ENCODE measurements around the gene FOXA1.

FOXA1 gene

DNA sequence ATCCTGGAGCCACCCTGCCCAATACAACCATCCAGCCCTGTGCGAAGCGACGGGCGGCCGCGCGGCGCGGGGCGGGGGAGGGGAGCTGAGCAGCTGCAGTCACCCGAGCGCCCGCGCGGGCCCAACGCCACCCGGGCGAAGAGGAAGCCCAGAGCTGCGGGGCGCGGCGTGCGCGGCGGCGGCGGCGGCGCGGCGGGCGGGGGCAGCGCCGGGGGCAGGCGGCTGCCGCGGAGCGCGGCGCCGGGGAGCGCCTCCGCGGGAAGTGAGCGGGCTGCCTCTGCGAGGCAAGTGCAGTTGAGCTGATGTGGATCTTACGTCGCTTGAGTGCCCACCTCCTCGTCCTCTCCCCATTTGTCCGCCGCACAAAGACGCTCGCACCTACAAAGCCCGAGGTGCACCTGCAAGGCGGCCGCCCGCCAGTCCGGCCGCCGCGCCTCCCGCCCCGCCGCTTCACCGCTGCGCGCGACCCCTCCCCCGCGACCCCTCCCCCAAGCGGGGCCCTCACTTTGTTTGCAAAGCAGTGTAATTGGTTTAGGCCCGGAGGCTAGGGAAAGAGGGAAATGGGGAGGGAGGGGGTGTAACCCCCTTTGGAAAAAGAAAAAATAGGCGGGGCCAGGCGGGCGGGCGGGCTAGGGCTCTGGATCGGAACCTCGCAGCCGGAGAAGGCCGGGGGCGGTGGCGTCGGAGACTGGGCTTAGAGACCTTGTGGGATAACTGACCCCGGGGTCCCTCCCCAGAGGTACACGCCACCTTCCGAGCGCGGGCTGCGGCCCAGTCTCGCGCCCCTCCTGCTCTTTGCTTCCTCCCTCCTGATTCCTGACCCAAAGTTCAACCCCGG is at the start of gene FOXA1, which contains the start of gene TTC6:
Gene FOXA1, minus strand, starts transcription at position 279 of the 838 bp plus-strand sequence. Its CDS starts 277 bp downstream, at position 2.
Gene TTC6, plus strand, starts transcription at position 659 of the 838 bp plus-strand sequence. CDS start 26,436 bp downstream, outside the sequence.
- DNase-seq = peak; percentile 67

- DNase-seq = no peak
These were observed 48.7 kb upstream of the FOXA1 start for GRCh38 chr14:37643701-37644100.

GRCh38 chr14:37642125-37642524 is 47.1 kb upstream of the FOXA1 start:
- DNase-seq = no peak

- DNase-seq = no peak
These were observed 46.1 kb upstream of the FOXA1 start for GRCh38 chr14:37641117-37641516.

- no peak for DNase-seq
These were observed 43.5 kb upstream of the FOXA1 start for GRCh38 chr14:37638599-37638998.

DNA sequence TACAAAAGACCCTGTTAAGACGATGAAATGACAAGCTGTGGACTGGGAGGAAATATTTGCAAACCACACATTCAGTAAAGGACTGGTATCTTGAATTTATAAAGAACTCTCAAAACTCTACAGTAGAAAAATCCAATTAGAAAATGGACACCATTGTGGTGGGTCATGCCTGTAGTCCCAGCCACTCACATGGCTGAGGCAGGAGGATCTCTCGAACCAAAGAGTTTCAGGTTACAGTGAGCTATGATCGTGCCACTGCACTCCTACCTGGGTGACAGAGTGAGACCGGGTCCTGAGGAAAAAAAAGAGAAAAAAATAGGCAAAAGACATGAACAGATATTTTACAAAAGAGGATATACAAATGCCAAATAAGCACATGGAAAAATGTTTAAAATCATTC is 42.3 kb upstream of the FOXA1 start:
- DNase-seq = no peak

DNA sequence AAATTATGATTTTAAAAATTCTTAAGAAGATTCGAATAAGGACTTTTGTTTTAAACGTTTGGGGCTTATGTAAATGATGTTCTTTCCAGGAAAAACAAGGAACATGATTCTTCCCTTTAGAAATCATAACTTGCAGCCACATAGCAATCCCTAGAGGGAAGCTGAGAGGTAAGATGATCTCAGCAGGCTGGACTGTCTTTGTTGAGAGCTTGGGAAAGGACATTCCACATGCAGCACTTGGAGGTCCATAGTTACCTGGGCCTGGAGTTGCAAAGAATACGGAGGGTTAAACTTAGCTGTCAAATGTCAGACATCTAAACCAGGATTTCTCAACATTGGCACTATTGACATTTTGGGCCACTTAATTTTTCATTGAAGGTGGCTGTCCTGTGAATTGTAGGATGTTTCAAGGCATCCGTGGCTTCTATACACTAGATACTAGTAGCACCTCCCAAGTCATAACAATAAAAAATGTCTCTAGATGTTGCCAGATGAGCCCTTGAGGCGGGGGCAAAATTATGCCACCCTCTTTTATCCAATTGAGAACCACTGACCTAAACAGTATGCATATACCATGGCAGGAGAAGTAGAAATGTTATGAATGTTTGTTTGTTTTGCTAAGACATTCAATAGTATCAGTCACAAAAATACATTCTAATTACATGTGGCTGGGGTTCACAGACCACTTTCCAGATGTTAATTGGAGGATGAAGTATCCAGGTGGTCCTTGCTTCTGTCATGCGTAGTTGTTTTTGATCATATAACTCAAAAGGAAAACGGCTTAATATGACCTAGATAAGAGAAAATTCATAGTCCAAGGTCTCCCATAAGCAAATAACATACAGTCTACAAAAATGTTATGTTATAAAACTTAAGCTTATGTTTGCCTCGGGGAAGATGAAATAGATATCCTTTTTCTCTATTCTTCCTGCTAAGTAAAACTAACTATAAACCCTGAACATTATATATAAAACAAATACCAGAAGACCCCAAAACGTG is 30.8 kb upstream of the FOXA1 start:
- DNase-seq = no peak

- DNase-seq = no peak
These were observed 28.9 kb upstream of the FOXA1 start for GRCh38 chr14:37623971-37624370.

DNA sequence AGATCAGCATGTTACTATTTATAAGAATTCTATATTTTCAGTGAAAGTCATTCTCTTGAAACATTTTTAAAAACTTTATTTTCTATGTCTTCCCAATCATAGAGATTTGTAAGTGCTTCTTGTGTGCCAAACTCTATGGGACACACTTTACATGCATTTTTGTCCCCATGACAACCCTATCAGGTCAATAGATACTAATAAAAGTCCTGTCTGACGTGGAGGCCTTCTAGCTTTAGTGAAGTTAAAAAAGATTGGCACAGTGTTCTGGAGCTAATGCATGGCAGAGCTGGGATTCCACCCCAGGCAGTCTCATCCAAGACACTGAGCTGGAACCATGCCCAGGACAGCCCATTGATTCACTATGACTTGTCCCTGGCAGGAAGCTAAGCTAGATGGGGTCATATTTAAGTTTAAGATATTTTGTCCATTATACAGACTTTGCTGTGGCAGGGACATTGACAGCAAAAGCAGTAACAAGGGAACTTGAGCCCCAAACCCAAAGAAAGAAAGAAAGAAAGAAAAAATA is 28.4 kb upstream of the FOXA1 start:
- no peak for DNase-seq

- no peak for DNase-seq
These were observed 27.3 kb upstream of the FOXA1 start for GRCh38 chr14:37622231-37622923.

DNA sequence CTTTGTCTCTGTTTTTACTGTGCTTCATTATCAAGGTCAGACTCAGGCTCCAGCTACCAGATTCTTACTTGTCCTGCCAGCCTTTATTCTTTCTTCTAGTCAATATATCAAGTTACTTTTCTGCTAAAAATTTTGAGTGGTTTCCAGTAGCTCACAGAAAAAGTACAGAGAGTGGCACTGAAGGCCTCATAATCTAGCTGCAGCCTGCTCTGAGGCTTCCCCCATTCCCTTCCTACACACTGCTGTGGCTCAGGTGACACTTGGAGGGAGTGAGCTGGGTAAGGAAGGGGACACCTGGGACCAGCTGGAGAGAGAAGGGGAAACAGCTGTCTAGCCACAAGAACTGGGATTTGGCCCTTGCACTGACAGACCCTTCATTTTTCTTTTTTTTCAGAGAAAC is 25.8 kb upstream of the FOXA1 start:
- DNase-seq = no peak

- DNase-seq = no peak
These were observed 23.5 kb upstream of the FOXA1 start for GRCh38 chr14:37618498-37619028.

GRCh38 chr14:37617864-37618365 is 22.9 kb upstream of the FOXA1 start:
- DNase-seq = no peak

DNA sequence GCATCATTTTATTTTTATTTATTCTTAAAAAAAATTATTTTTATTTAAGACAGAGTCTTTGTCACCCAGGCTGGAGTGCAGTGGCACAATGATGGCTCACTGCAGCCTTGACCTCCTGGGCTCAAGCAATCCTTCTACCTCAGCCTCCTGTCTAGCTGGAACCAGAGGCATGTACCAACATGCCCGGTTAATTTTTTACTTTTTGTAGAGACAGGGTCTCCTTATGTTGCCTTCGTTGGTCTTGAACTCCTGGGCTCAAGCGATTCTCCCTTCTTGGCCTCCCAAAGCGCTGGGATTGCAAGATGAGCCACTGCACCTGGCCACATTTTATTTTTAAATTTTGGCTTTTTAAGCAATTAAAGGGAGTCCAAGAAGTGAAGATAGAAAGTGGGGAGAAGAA is 21.8 kb upstream of the FOXA1 start:
- no peak for DNase-seq

DNA sequence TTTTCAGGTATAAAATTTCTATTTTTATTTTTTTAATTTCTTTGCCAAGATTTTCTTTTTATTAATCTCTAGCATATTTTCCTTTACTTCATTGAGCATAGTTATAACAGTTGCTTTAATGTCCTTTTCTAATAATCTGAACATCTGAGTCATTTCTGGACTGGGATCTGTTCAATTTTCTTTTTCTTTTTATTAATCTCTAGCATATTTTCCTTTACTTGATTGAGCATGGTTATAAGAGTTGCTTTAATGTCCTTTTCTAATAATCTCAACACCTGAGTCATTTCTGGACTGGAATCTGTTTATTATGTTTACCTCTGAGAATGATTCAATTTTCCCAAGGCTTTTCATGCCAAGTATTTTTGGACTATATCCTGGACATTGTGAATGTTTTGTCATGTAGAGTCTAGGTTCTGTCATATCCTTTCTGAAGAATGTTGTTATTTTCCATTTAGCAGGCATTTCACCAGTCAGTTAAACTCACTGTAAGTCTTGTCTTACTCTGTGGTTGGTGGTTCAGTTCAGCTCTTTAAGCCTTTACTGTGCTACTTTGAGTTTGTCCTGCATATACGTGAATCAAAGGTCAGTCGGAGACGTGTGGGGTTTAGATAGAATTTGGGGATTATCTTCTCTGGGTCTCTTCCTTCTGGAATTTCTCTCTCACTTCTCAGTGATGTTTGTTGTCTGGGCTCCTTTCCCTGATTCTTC is 20.7 kb upstream of the FOXA1 start:
- DNase-seq = no peak

GRCh38 chr14:37610945-37611523 is 16.0 kb upstream of the FOXA1 start:
- DNase-seq = no peak

GRCh38 chr14:37608649-37609048 is 13.6 kb upstream of the FOXA1 start:
- no peak for DNase-seq

DNA sequence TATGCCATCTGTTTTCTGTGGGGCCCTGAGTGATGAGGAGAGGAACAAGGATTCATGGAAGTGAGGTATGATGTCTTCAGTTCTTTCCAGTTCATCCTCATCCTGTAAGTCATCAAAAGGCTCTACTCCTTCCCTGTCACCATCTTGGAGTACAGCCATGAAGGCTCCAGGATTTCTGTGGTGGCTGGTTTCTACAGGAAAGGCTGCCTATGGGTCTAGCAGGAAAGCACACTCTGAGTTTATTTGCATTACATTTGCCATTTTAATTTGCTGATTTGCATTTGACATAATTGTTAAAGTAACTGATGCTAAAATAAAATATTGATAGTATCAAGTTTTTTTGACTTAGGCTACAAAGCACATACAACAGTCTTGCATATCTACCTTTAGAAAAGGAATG is 11.6 kb upstream of the FOXA1 start:
- DNase-seq = no peak

- no peak for DNase-seq
These were observed 8.7 kb upstream of the FOXA1 start for GRCh38 chr14:37603688-37604251.

GRCh38 chr14:37602605-37603453 is 7.8 kb upstream of the FOXA1 start:
- DNase-seq = no peak

Data from RPMI8226 (cell line).